ENCODE results near the gene ADARB2.

The ADARB2 gene

GRCh38 chr10:1148855-1149605 is 588.3 kb downstream of the ADARB2 start:
- H3K4me3 Mint-ChIP-seq, result no peak overlapping the region
- H3K36me3 Mint-ChIP-seq, result no peaks in the 10 kb centered on the region
- H3K9me3 Mint-ChIP-seq, result peaks cover 3% of the 10 kb centered on the region
- no peak overlapping the region for H3K27ac Mint-ChIP-seq
- no peak for DNase-seq (ENCODE audit: low spot score in 2 of 2)
- peaks cover 13% of the 10 kb centered on the region for H3K4me1 Mint-ChIP-seq
- no peak for ATAC-seq

GRCh38 chr10:1147810-1148209 is 589.5 kb downstream of the ADARB2 start:
- peak in 1 of 2 donors; percentile 32 for DNase-seq (ENCODE audit: low spot score in 2 of 2)
- H3K9me3 Mint-ChIP-seq, result peaks cover 3% of the 10 kb centered on the region
- no peak overlapping the region for H3K4me3 Mint-ChIP-seq
- no peak for ATAC-seq
- H3K4me1 Mint-ChIP-seq, result peaks cover 13% of the 10 kb centered on the region
- H3K27ac Mint-ChIP-seq, result no peak overlapping the region
- H3K36me3 Mint-ChIP-seq, result no peaks in the 10 kb centered on the region

GRCh38 chr10:1142596-1142995 is 594.7 kb downstream of the ADARB2 start:
- ATAC-seq (no peak), DNase-seq (ENCODE audit: low spot score in 2 of 2) (no peak)

GRCh38 chr10:1141701-1142100 is 595.6 kb downstream of the ADARB2 start:
- no peak for ATAC-seq
- Mint-ChIP-seq H3K27ac (no peak overlapping the region), H3K9me3 (peaks cover 15% of the 10 kb centered on the region), H3K4me3 (no peak overlapping the region), H3K36me3 (no peaks in the 10 kb centered on the region), H3K4me1 (no peaks in the 10 kb centered on the region)
- no peak for DNase-seq (ENCODE audit: low spot score in 2 of 2)

More at GRCh38 chr10:1142596-1142995, 594.7 kb downstream of the ADARB2 start:
- no peaks in the 10 kb centered on the region for H3K36me3 Mint-ChIP-seq
- H3K4me3 Mint-ChIP-seq, result no peak overlapping the region
- no peaks in the 10 kb centered on the region for H3K4me1 Mint-ChIP-seq
- H3K9me3 Mint-ChIP-seq, result peaks cover 15% of the 10 kb centered on the region
- no peak overlapping the region for H3K27ac Mint-ChIP-seq

- peaks cover 15% of the 10 kb centered on the region for H3K9me3 Mint-ChIP-seq
These were observed 596.1 kb downstream of the ADARB2 start for GRCh38 chr10:1141261-1141660.

GRCh38 chr10:1138529-1138928 is 598.8 kb downstream of the ADARB2 start:
- Mint-ChIP-seq H3K27ac (no peak overlapping the region), H3K36me3 (peaks cover 3% of the 10 kb centered on the region), H3K9me3 (peaks cover 11% of the 10 kb centered on the region), H3K4me1 (peaks cover 9% of the 10 kb centered on the region), H3K4me3 (no peak overlapping the region)
- DNase-seq (ENCODE audit: low spot score in 2 of 2), result no peak
- no peak for ATAC-seq

More at GRCh38 chr10:1141261-1141660, 596.1 kb downstream of the ADARB2 start:
- ATAC-seq (no peak), DNase-seq (ENCODE audit: low spot score in 2 of 2) (no peak)
- H3K4me3 Mint-ChIP-seq, result no peak overlapping the region
- H3K27ac Mint-ChIP-seq, result no peak overlapping the region
- H3K36me3 Mint-ChIP-seq, result no peaks in the 10 kb centered on the region
- no peaks in the 10 kb centered on the region for H3K4me1 Mint-ChIP-seq

- DNase-seq (ENCODE audit: low spot score in 2 of 2) (no peak), ATAC-seq (no peak)
- H3K27ac Mint-ChIP-seq, result no peak overlapping the region
- H3K9me3 Mint-ChIP-seq, result peaks cover 11% of the 10 kb centered on the region
- H3K4me1 Mint-ChIP-seq, result peaks cover 10% of the 10 kb centered on the region
- H3K4me3 Mint-ChIP-seq, result no peak overlapping the region
- peaks cover 5% of the 10 kb centered on the region for H3K36me3 Mint-ChIP-seq
These were observed 599.7 kb downstream of the ADARB2 start for GRCh38 chr10:1137499-1138163.

GRCh38 chr10:1136268-1136667 is 601.1 kb downstream of the ADARB2 start:
- DNase-seq (ENCODE audit: low spot score in 2 of 2), result no peak
- Mint-ChIP-seq H3K9me3 (peaks cover 11% of the 10 kb centered on the region), H3K36me3 (peaks cover 9% of the 10 kb centered on the region), H3K4me1 (peaks cover 10% of the 10 kb centered on the region), H3K27ac (no peak overlapping the region), H3K4me3 (no peak overlapping the region)
- ATAC-seq, result no peak

- Mint-ChIP-seq H3K27ac (peak overlapping the region; percentile 35), H3K9me3 (peaks cover 11% of the 10 kb centered on the region), H3K4me3 (no peak overlapping the region), H3K36me3 (peaks cover 30% of the 10 kb centered on the region), H3K4me1 (peaks cover 10% of the 10 kb centered on the region)
- DNase-seq (ENCODE audit: low spot score in 2 of 2) (no peak), ATAC-seq (no peak)
These were observed 603.2 kb downstream of the ADARB2 start for GRCh38 chr10:1134156-1134555.

- peaks cover 36% of the 10 kb centered on the region for H3K36me3 Mint-ChIP-seq
- H3K9me3 Mint-ChIP-seq, result peaks cover 6% of the 10 kb centered on the region
- DNase-seq (ENCODE audit: low spot score in 2 of 2) (no peak), ATAC-seq (no peak)
- no peak overlapping the region for H3K4me3 Mint-ChIP-seq
- H3K27ac Mint-ChIP-seq, result peak overlapping the region; percentile 35
- H3K4me1 Mint-ChIP-seq, result peaks cover 10% of the 10 kb centered on the region
These were observed 603.8 kb downstream of the ADARB2 start for GRCh38 chr10:1133495-1134045.

- ATAC-seq, result peak; percentile 42
- Mint-ChIP-seq H3K27ac (peak overlapping the region; percentile 50), H3K4me1 (peaks cover 10% of the 10 kb centered on the region), H3K36me3 (peaks cover 46% of the 10 kb centered on the region), H3K9me3 (no peaks in the 10 kb centered on the region), H3K4me3 (no peak overlapping the region)
- DNase-seq (ENCODE audit: low spot score in 2 of 2), result peak in 1 of 2 donors; percentile 42
These were observed 604.7 kb downstream of the ADARB2 start for GRCh38 chr10:1132584-1132983.

- DNase-seq (ENCODE audit: low spot score in 2 of 2) (peak in 1 of 2 donors; percentile 38), ATAC-seq (no peak)
- H3K4me1 Mint-ChIP-seq, result peaks cover 10% of the 10 kb centered on the region
- no peak overlapping the region for H3K4me3 Mint-ChIP-seq
- no peaks in the 10 kb centered on the region for H3K9me3 Mint-ChIP-seq
- peaks cover 60% of the 10 kb centered on the region for H3K36me3 Mint-ChIP-seq
- H3K27ac Mint-ChIP-seq, result no peak overlapping the region
These were observed 606.1 kb downstream of the ADARB2 start for GRCh38 chr10:1130995-1131790.

GRCh38 chr10:1130226-1130625 is 607.1 kb downstream of the ADARB2 start:
- peaks cover 69% of the 10 kb centered on the region for H3K36me3 Mint-ChIP-seq
- no peak for ATAC-seq
- H3K4me1 Mint-ChIP-seq, result peaks cover 10% of the 10 kb centered on the region
- DNase-seq (ENCODE audit: low spot score in 2 of 2), result peak in 1 of 2 donors; percentile 13
- no peaks in the 10 kb centered on the region for H3K9me3 Mint-ChIP-seq
- H3K4me3 Mint-ChIP-seq, result no peak overlapping the region
- peak overlapping the region; percentile 48 for H3K27ac Mint-ChIP-seq

GRCh38 chr10:1128649-1129048 is 608.7 kb downstream of the ADARB2 start:
- DNase-seq (ENCODE audit: low spot score in 2 of 2), result peak in 1 of 2 donors; percentile 38
- Mint-ChIP-seq H3K27ac (no peak overlapping the region), H3K4me3 (no peak overlapping the region)

GRCh38 chr10:1128115-1128514 is 609.2 kb downstream of the ADARB2 start:
- Mint-ChIP-seq H3K4me3 (no peak overlapping the region), H3K27ac (no peak overlapping the region), H3K4me1 (peaks cover 9% of the 10 kb centered on the region), H3K9me3 (no peaks in the 10 kb centered on the region), H3K36me3 (peaks cover 85% of the 10 kb centered on the region)
- DNase-seq (ENCODE audit: low spot score in 2 of 2) (no peak), ATAC-seq (no peak)

More at GRCh38 chr10:1128649-1129048, 608.7 kb downstream of the ADARB2 start:
- no peak for ATAC-seq
- no peaks in the 10 kb centered on the region for H3K9me3 Mint-ChIP-seq
- peaks cover 8% of the 10 kb centered on the region for H3K4me1 Mint-ChIP-seq
- peaks cover 83% of the 10 kb centered on the region for H3K36me3 Mint-ChIP-seq
